ENCODE results near the gene TSEN2. TPM values are rescaled to one million over a fixed set of nuclear protein-coding genes. Genes with fewer than 3 reads are reported as not detected.

The TSEN2 gene
- total and polyA plus RNA-seq, 9 donors = 13.2 to 27.4 (median 23.2) TPM

- intact Hi-C loops (cut with DNase I) = loop anchor here in 1 of 4 donors (10.0 kb wide), 1 partner anchor 185 kb away; the partner anchor contains the start of gene PPARG
- Histone ChIP-seq H3K27me3 (no peaks in the 10 kb centered on the region), H3K36me3 (no peaks in the 10 kb centered on the region), H3K4me3 (no peak overlapping the region), H3K4me1 (ENCODE audit: insufficient read depth) (peaks cover 2% of the 10 kb centered on the region), H3K9me3 (no peaks in the 10 kb centered on the region), H3K27ac (no peak overlapping the region)
- TF ChIP-seq POLR2A (IDR thresholded peaks at IDR 0.05) = no peak
- TF ChIP-seq CTCF (IDR thresholded peaks at IDR 0.05) = no peak
- no peak for TF ChIP-seq EP300 (IDR thresholded peaks at IDR 0.05)
- DNase-seq = no peak
- WGBS, 3 donors = 84 to 98% (median 96%) methylated on average over 5 of the region's 5 CpGs
Measured at GRCh38 chr3:12470111-12470510, 14.2 kb upstream of the TSEN2 start.

GRCh38 chr3:12470680-12471079, 13.6 kb upstream of the TSEN2 start:
- no peak for DNase-seq
- Histone ChIP-seq H3K4me3 (no peak overlapping the region), H3K4me1 (ENCODE audit: insufficient read depth) (peaks cover 2% of the 10 kb centered on the region), H3K9me3 (no peaks in the 10 kb centered on the region), H3K36me3 (no peaks in the 10 kb centered on the region), H3K27me3 (no peaks in the 10 kb centered on the region), H3K27ac (no peak overlapping the region)
- intact Hi-C loops (cut with DNase I) = loop anchor here in 1 of 4 donors (10.0 kb wide), 1 partner anchor 186 kb away; the partner anchor contains the start of gene PPARG
- WGBS, 3 donors = 92 to 98% (median 98%) methylated on average over 3 of the region's 3 CpGs
- TF ChIP-seq CTCF (IDR thresholded peaks at IDR 0.05) (no peak), EP300 (IDR thresholded peaks at IDR 0.05) (no peak), POLR2A (IDR thresholded peaks at IDR 0.05) (no peak)

GRCh38 chr3:12471241-12471640, 13.0 kb upstream of the TSEN2 start:
- no peaks in the 10 kb centered on the region for H3K36me3 ChIP-seq
- WGBS, 3 donors = 91 to 93% (median 92%) methylated on average over 11 of the region's 11 CpGs
- TF ChIP-seq POLR2A (IDR thresholded peaks at IDR 0.05) = no peak
- TF ChIP-seq CTCF (IDR thresholded peaks at IDR 0.05) = no peak
- no peak for TF ChIP-seq EP300 (IDR thresholded peaks at IDR 0.05)
- no peaks in the 10 kb centered on the region for H3K9me3 ChIP-seq
- no peak overlapping the region for H3K4me3 ChIP-seq
- H3K27me3 ChIP-seq = no peaks in the 10 kb centered on the region
- DNase-seq = no peak
- intact Hi-C loops (cut with DNase I) = loop anchor here in 1 of 4 donors (10.0 kb wide), 1 partner anchor 186 kb away; the partner anchor contains the start of gene PPARG
- no peak overlapping the region for H3K27ac ChIP-seq
- H3K4me1 ChIP-seq (ENCODE audit: insufficient read depth) = peaks cover 3% of the 10 kb centered on the region

- TF ChIP-seq CTCF (IDR thresholded peaks at IDR 0.05) = no peak
- no peak for TF ChIP-seq POLR2A (IDR thresholded peaks at IDR 0.05)
- TF ChIP-seq EP300 (IDR thresholded peaks at IDR 0.05) = no peak
- intact Hi-C loops (cut with DNase I) = loop anchor here in 1 of 4 donors (10.0 kb wide), 1 partner anchor 187 kb away; the partner anchor contains the start of gene PPARG
- no peak overlapping the region for H3K4me3 ChIP-seq
- no peaks in the 10 kb centered on the region for H3K36me3 ChIP-seq
- H3K27ac ChIP-seq = no peak overlapping the region
- no peaks in the 10 kb centered on the region for H3K27me3 ChIP-seq
- 88 to 95% (median 88%) methylated on average over 11 of the region's 11 CpGs for WGBS, 3 donors
- H3K9me3 ChIP-seq = no peaks in the 10 kb centered on the region
- peaks cover 3% of the 10 kb centered on the region for H3K4me1 ChIP-seq (ENCODE audit: insufficient read depth)
- DNase-seq = no peak
Measured at GRCh38 chr3:12472000-12472610, 12.2 kb upstream of the TSEN2 start.
